WTC11 (cell line): ENCODE measurements around the gene EYS.

ENCODE experiments used
- ATF3 ChIP-seq: sonication (generic); formaldehyde crosslinking; conservative IDR thresholded peaks from 2 replicates; pipeline ENCODE4 v1.8.1; 2022; ENCODE audit warnings: mild to moderate bottlenecking, missing genetic modification reagents
- CREB1 ChIP-seq: sonication (generic); formaldehyde crosslinking; IDR thresholded peaks from 2 replicates; pipeline ENCODE4 v1.8.0; 2023; ENCODE audit warnings: mild to moderate bottlenecking, missing genetic modification reagents
- CTCF ChIP-seq: fragments of 200-600 bp; IDR thresholded peaks from 2 replicates; pipeline ENCODE4 v1.8.0; 2022; ENCODE audit warnings: antibody characterized with exemption
- ETV6 ChIP-seq: sonication (generic); formaldehyde crosslinking; IDR thresholded peaks from 2 replicates; pipeline ENCODE4 v1.8.1; 2022; ENCODE audit warnings: mild to moderate bottlenecking, missing genetic modification reagents
- IRF1 ChIP-seq: sonication (generic); formaldehyde crosslinking; IDR thresholded peaks from 2 replicates; pipeline ENCODE4 v1.8.0; 2023; ENCODE audit warnings: missing genetic modification reagents
- KAT7 ChIP-seq: sonication (generic); formaldehyde crosslinking; IDR thresholded peaks from 2 replicates; pipeline ENCODE4 v1.8.1; 2023; ENCODE audit warnings: missing genetic modification reagents, mild to moderate bottlenecking, borderline replicate concordance
- RELA ChIP-seq: sonication (generic); formaldehyde crosslinking; IDR thresholded peaks from 2 replicates; pipeline ENCODE4 v1.8.1; 2022; ENCODE audit warnings: missing genetic modification reagents, mild to moderate bottlenecking, borderline replicate concordance
- ZNF317 ChIP-seq: sonication (generic); formaldehyde crosslinking; IDR thresholded peaks from 2 replicates; pipeline ENCODE4 v1.8.1; 2023; ENCODE audit warnings: low read depth, mild to moderate bottlenecking, moderate library complexity, missing genetic modification reagents, borderline replicate concordance

- no peak for TF ChIP-seq ZNF317
- TF ChIP-seq CTCF = no peak
- TF ChIP-seq CREB1 (CRISPR knock-in tag) = no peak
- TF ChIP-seq RELA (CRISPR knock-in tag) = no peak
- TF ChIP-seq IRF1 (CRISPR knock-in tag) = no peak
- TF ChIP-seq ETV6 (CRISPR knock-in tag) = no peak
- TF ChIP-seq KAT7 = no peak
- no peak for TF ChIP-seq ATF3 (CRISPR knock-in tag)
Measured at GRCh38 chr6:63821442-63821841, 1885.6 kb downstream of the EYS start.
